Measurements from ENCODE around the gene CBX7.

CBX7 gene

DNA sequence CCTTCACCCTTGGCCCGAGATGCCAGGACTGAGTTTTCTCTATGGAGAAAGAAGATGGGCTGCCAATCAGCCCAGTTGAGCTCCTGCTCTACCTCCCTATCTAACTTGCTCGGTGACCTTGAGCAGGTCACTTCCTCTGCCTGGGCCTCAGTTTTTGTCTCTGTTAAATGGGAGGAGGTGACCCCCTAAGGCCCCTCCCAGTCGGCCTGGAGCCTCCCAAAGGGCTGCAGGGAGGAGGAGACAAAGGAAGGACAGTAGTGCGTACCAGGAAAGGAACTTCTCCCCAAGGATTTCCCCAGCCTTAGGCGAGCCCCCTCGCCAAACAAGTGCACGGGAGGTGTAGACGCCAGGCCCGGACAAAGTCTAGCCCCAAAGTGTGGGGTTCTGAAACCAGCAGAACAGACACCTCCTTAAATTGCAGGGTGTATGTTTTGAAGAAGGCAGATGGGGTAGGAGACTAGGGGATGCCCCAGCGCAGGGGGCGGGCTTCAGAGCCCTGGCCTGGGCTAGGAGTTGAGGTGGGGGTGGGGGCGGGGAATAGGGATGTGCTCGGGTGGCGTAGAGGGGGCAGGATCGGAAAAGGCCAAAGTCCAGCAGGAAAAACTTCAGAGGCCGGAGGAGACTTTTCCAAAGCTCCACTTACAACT lies 1.0 kb downstream of the CBX7 start:
- Histone ChIP-seq H3K4me3 (ENCODE audit: low read depth, low read length) (no peak overlapping the region), H3K36me3 (replicated peaks) (no peaks in the 10 kb centered on the region), H3K27me3 (replicated peaks) (peaks cover 14% of the 10 kb centered on the region), H3K27ac (no peak overlapping the region)
- DNase-seq = no peak
- in situ Hi-C loops (cut with HindIII; ENCODE audit: low pct_ligation_motif_present, low sequenced_read_pairs) = no loop called here
- TF ChIP-seq, protein P1, sequence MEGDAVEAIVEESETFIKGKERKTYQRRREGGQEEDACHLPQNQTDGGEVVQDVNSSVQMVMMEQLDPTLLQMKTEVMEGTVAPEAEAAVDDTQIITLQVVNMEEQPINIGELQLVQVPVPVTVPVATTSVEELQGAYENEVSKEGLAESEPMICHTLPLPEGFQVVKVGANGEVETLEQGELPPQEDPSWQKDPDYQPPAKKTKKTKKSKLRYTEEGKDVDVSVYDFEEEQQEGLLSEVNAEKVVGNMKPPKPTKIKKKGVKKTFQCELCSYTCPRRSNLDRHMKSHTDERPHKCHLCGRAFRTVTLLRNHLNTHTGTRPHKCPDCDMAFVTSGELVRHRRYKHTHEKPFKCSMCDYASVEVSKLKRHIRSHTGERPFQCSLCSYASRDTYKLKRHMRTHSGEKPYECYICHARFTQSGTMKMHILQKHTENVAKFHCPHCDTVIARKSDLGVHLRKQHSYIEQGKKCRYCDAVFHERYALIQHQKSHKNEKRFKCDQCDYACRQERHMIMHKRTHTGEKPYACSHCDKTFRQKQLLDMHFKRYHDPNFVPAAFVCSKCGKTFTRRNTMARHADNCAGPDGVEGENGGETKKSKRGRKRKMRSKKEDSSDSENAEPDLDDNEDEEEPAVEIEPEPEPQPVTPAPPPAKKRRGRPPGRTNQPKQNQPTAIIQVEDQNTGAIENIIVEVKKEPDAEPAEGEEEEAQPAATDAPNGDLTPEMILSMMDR (IDR thresholded peaks at IDR 0.05; ENCODE audit: low read depth, low read length, missing control alignments) = no peak

DNA sequence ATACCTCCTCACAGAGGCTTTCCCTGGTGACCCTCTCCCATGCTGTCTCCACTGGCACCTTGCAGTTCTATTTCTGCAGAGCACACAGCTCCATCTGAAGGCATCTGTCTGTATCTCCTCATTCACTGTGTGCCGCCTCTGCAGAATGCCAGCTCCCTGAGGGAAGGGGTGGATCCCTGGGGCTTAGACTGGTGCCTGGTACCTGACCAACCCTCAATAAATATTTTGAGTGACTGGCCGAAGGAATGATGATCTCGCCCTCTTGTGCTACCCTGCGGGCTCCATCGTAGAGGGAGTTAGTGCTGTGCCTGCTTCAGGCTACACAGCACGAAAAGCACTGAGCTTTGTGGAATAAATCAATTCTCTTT lies 1.6 kb downstream of the CBX7 start:
- Histone ChIP-seq H3K27ac (no peak overlapping the region), H3K4me3 (ENCODE audit: low read depth, low read length) (no peak overlapping the region), H3K36me3 (replicated peaks) (no peaks in the 10 kb centered on the region), H3K27me3 (replicated peaks) (peaks cover 14% of the 10 kb centered on the region)
- DNase-seq = no peak
- TF ChIP-seq, protein P1 (IDR thresholded peaks at IDR 0.05; ENCODE audit: low read depth, low read length, missing control alignments) = no peak
- in situ Hi-C loops (cut with HindIII; ENCODE audit: low pct_ligation_motif_present, low sequenced_read_pairs) = no loop called here

DNA sequence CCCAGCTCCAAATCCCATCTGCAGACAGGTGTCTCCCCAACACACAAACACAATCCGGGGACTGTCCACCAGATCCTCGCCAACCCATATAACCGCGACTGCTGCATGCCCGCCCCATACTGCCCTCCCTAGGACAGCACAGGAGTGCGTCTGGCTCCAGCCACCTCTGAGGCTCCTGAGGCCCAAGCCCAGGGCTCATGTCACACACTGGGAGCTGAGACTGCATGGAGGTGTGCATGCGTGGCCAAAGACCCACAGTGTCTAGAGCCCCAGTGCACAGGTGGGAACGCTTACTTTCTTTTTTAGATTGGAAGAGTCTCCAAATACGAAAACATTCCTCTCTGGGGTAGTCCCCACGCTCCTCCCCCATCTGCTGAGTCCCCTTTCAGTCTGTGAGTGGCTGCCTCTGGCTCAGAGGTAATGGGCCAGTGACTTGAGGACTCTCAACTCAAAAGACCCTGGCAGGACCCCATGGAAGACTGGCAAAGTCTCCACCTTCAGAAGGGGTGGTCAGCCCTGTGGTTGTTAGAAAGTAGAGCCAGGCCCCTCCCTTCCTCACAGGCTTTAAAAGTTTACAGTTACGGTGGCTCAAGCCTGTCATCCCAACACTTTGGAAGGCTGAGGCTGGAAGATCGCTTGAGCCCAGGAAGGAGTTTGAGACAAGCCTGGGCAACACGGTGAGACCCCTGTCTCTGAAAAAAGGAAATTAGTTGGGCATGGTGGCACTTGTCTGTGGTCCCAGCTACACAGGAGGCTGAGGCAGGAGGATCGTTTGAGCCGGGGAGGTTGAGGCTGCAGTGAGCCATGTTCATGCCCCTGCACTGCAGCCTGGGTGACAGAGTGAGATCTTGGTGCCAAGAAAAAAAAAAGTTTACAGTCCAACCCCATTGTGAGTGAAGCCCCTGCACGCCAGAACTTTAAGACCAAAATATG lies 2.3 kb downstream of the CBX7 start:
- H3K36me3 ChIP-seq (replicated peaks) = no peaks in the 10 kb centered on the region
- no peak for DNase-seq
- H3K27ac ChIP-seq = no peak overlapping the region
- peaks cover 14% of the 10 kb centered on the region for H3K27me3 ChIP-seq (replicated peaks)
- no peak overlapping the region for H3K4me3 ChIP-seq (ENCODE audit: low read depth, low read length)
- TF ChIP-seq, protein P1 (IDR thresholded peaks at IDR 0.05; ENCODE audit: low read depth, low read length, missing control alignments) = no peak
- in situ Hi-C loops (cut with HindIII; ENCODE audit: low pct_ligation_motif_present, low sequenced_read_pairs) = no loop called here

DNA sequence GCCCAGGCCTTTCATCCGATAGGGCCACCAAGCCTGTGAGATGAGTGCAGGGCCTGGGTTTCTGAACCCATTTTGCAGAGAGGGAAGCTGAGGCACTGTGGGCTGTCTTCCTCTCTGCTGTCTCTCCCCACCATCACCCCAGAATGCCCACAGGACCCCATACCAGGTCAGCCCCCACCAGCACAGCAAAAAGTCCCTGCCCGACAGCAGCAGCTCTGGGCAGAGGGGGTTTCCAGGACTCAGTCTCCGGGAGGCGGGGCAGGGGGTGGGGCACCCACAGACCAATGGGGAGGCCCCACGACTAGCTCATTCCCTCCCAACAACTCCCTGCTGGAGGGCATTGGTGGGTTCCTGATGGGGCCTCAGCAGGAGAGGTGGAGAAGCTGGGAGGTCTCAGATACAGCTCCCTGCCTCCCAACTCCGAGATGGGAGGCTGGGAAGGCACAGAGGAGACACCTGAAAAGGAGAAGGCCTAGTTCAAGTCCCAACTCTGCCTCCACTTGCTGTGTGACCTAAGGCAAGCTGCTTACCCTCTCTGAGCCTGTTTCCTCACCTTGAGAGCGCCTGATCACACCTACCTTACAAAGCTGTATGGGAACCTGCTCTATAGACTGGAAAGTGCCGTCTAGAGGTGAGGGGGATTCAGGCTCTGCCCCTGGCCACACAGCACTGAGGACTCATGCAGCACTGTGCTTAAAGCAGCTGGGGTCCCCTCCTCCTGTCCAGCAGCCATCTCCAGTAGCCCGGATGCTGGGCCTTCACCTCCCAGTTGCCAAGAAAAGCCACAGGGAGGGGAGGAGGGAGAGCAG lies 3.5 kb downstream of the CBX7 start:
- in situ Hi-C loops (cut with HindIII; ENCODE audit: low pct_ligation_motif_present, low sequenced_read_pairs) = no loop called here
- DNase-seq = no peak
- TF ChIP-seq, protein P1 (IDR thresholded peaks at IDR 0.05; ENCODE audit: low read depth, low read length, missing control alignments) = no peak
- Histone ChIP-seq H3K27ac (no peak overlapping the region), H3K36me3 (replicated peaks) (no peaks in the 10 kb centered on the region), H3K27me3 (replicated peaks) (peaks cover 7% of the 10 kb centered on the region), H3K4me3 (ENCODE audit: low read depth, low read length) (no peak overlapping the region)

DNA sequence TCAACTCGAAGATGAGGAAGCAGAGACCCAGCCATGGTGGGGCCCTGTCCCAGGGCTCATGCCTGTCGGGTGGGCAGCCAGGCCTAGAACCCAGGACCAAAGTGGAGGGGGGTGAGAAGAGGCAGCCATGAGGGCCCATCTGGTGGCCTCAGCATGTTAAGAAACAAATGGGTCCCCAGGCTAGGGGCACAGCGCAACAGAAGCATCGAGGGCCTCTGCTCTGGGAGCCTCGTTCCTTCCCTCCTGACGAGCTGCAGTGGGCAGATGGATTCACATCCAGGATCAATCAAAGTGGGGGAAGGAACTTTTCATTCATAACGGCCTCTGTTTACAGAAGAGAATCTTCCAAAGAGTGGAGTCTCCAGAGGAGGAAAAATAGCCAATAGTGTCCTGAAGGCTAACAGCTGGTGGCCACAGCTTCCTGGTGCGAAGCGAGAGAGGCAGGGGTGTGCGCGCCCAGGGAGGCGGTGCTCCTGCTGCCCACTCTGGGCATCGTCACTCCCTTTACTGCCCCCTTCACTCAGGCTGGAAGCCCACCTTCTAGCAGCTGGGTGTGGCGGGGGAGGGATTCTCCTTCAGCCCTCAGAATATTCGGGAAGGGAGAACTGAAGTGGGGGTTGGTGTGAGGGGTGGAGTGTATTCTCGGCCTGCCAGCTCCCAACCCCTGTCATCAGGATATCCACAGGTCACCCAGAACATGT lies 4.3 kb downstream of the CBX7 start:
- Histone ChIP-seq H3K36me3 (replicated peaks) (no peaks in the 10 kb centered on the region), H3K27ac (no peak overlapping the region), H3K27me3 (replicated peaks) (peaks cover 1% of the 10 kb centered on the region), H3K4me3 (ENCODE audit: low read depth, low read length) (no peak overlapping the region)
- no peak for DNase-seq
- TF ChIP-seq, protein P1 (IDR thresholded peaks at IDR 0.05; ENCODE audit: low read depth, low read length, missing control alignments) = no peak
- in situ Hi-C loops (cut with HindIII; ENCODE audit: low pct_ligation_motif_present, low sequenced_read_pairs) = no loop called here

Measured in brain microvascular endothelial cell (primary cell).